CD4-positive, CD25-positive, alpha-beta regulatory T cell (primary cell): ENCODE data around the gene MYO9B. TPM values are rescaled to one million over a fixed set of nuclear protein-coding genes. Genes with fewer than 3 reads are reported as not detected.

Experiments used
- ATAC-seq, 2 donors: fragments of 150-1000 bp; cut with Tn5 transposase; one replicate each; pipeline ENCODE4 v1.10.0; 2021; ENCODE audit warnings: low read depth in 2 of 2, moderate number of reproducible peaks in 2 of 2, moderate library complexity in 1 of 2
- DNase-seq, 3 donors: peaks; one replicate each; pipeline versions ENCODE4 v3.0.0 to v3.0.0-alpha.2; 2012 to 2022; ENCODE audit warnings: mixed read lengths in 1 of 3
- H3K27ac ChIP-seq: one replicate; pipeline ENCODE4 v1.7.0; 2013; ENCODE audit warnings: mild to moderate bottlenecking, low read length; ENCODE audit not compliant: insufficient read depth, poor library complexity, severe bottlenecking
- H3K27me3 ChIP-seq: one replicate; pipeline ENCODE4 v1.7.0; 2013; ENCODE audit warnings: low read length; ENCODE audit not compliant: control insufficient read depth, insufficient read depth
- H3K36me3 ChIP-seq: one replicate; pipeline ENCODE4 v1.7.0; 2013; ENCODE audit warnings: mild to moderate bottlenecking, low read length, moderate library complexity; ENCODE audit not compliant: control insufficient read depth, insufficient read depth
- H3K4me1 ChIP-seq: 2 replicates; pipeline ENCODE4 v1.7.0; 2013; ENCODE audit warnings: mild to moderate bottlenecking, low read length; ENCODE audit not compliant: insufficient read depth, control insufficient read depth, poor library complexity, severe bottlenecking
- H3K4me3 ChIP-seq: one replicate; pipeline ENCODE4 v1.7.0; 2013; ENCODE audit warnings: low read depth, mild to moderate bottlenecking, low read length, moderate library complexity
- H3K9me3 ChIP-seq, 2 experiments: 1 replicate in 1 of 2; 2 replicates in 1 of 2; pipeline ENCODE4 v1.7.0; 2013; ENCODE audit warnings: low read length in 2 of 2, mild to moderate bottlenecking in 1 of 2, moderate library complexity in 1 of 2; ENCODE audit not compliant: control insufficient read depth in 2 of 2
- H3K27ac Mint-ChIP-seq, 3 donors: one replicate each; pipeline ENCODE4 v1.8.0; 2020 to 2022; ENCODE audit warnings: mild to moderate bottlenecking in 3 of 3, mixed read lengths in 3 of 3, moderate library complexity in 2 of 3
- H3K27me3 Mint-ChIP-seq: one replicate; pipeline ENCODE4 v1.8.0; 2022; ENCODE audit warnings: mild to moderate bottlenecking, mixed read lengths
- H3K36me3 Mint-ChIP-seq: one replicate; pipeline ENCODE4 v1.8.0; 2020; ENCODE audit warnings: mixed read lengths
- H3K4me1 Mint-ChIP-seq, 4 donors: one replicate each; pipeline ENCODE4 v1.8.0; 2020 to 2022; ENCODE audit warnings: mixed read lengths in 4 of 4, mild to moderate bottlenecking in 1 of 4
- H3K4me3 Mint-ChIP-seq, 4 donors: one replicate each; pipeline ENCODE4 v1.8.0; 2020 to 2022; ENCODE audit warnings: mild to moderate bottlenecking in 4 of 4, mixed read lengths in 4 of 4, moderate library complexity in 3 of 4
- H3K9me3 Mint-ChIP-seq, 7 donors: one replicate each; pipeline ENCODE4 v1.8.0; 2020 to 2022; ENCODE audit warnings: mixed read lengths in 7 of 7, mild to moderate bottlenecking in 3 of 7, moderate library complexity in 2 of 7
- polyA plus RNA-seq, 4 donors: library from polyadenylated mRNA; unstranded; fragments of 300-500 nt; fragmentation: Illumina TruSeq; gene quantifications; one replicate each; pipeline ENCODE4 v1.2.3, GENCODE V29; 2021
- total RNA-seq: library from RNA; stranded (reverse); gene quantifications from one replicate; pipeline ENCODE4 v1.2.3, GENCODE V29; 2022

Gene MYO9B
- total and polyA plus RNA-seq, 5 donors from 2014 or later, result 3.4 to 252 (median 6.1) TPM

DNA sequence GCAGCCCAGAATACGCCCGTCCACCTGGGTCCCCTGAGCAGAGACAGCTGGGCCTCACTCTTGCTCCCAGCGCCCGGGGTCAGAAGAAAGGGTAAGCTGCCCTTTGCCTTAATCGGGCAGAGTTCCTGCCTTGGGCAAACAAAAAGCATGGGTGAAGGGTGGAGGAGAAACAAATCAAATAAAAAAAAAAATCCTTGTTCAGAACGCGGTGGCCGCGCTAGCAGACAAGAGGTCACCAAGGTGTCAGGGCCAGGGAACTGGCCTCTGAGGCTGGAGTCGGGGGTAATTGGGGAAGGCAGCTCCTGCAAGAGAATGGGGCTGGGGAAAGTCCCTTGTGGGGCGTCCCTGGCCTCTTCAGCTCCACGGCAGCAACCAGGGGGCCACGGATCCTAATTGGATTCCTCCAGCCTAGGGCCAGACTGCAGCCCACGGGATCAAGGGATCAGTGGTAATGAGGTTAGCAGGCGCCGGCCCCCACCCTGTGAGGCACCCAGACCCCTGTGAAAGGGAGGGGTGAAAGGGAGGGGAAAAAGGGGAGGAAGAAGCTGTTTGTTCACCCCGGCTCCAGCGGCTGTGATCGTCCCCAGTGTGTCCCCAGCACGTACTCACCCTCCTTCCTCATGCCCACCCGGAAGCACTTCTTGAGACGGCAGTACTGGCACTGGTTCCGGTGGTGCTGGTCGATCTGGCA, 164.6 kb downstream of the MYO9B start:
- ATAC-seq, result no peak
- DNase-seq, result no peak
- H3K9me3 ChIP-seq, result no peaks in the 10 kb centered on the region
- peak overlapping the region in 2 of 4 donors; percentile 48 to 54 for H3K4me3 Mint-ChIP-seq
- peak overlapping the region in 1 of 3 donors; percentile 14 for H3K27ac Mint-ChIP-seq
- peaks cover 10% of the 10 kb centered on the region for H3K4me1 ChIP-seq
- H3K9me3 Mint-ChIP-seq, result no peaks in the 10 kb centered on the region
- no peaks in the 10 kb centered on the region for H3K36me3 ChIP-seq
- H3K4me1 Mint-ChIP-seq, result no peaks in the 10 kb centered on the region
- H3K36me3 Mint-ChIP-seq, result no peaks in the 10 kb centered on the region
- H3K4me3 ChIP-seq, result no peak overlapping the region
- H3K27ac ChIP-seq, result no peak overlapping the region
- H3K27me3 Mint-ChIP-seq, result peaks cover 38% of the 10 kb centered on the region
- no peaks in the 10 kb centered on the region for H3K27me3 ChIP-seq

DNA sequence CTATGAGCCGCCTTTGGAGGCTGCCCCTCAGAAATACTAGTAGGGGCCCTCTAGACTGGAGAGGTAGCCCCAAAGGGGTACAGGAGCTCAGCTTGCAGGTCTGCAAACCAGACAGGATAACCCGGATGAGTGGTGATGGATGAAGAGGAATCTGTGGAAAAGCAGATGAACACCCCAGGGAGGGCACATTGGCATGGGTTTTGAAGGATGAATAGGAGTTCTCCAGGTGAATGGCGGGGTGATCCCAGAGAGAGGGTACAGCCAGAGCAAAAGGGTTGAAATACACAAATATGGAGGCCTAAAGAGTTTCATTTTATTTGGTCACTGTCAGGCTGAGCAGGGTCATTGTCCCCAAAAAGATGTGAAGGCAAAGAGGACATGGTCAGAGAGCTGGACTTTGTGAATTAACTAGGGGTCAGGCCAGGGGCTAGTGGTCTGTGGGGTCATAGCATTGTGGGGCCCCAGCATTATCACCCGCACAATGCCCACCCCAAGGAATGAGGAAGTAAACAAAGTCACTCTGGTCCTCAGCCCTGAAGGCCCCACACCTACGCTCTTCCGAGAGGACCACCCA, 165.3 kb downstream of the MYO9B start:
- H3K9me3 Mint-ChIP-seq, result no peaks in the 10 kb centered on the region
- H3K4me3 ChIP-seq, result no peak overlapping the region
- no peaks in the 10 kb centered on the region for H3K4me1 Mint-ChIP-seq
- peak overlapping the region in 1 of 4 donors; percentile 48 for H3K4me3 Mint-ChIP-seq
- H3K27me3 Mint-ChIP-seq, result peaks cover 39% of the 10 kb centered on the region
- H3K27ac ChIP-seq, result no peak overlapping the region
- H3K9me3 ChIP-seq, result no peaks in the 10 kb centered on the region
- H3K36me3 Mint-ChIP-seq, result no peaks in the 10 kb centered on the region
- H3K27ac Mint-ChIP-seq, result no peak overlapping the region
- DNase-seq, result no peak
- H3K27me3 ChIP-seq, result no peaks in the 10 kb centered on the region
- no peak for ATAC-seq
- H3K36me3 ChIP-seq, result no peaks in the 10 kb centered on the region
- H3K4me1 ChIP-seq, result peaks cover 7% of the 10 kb centered on the region

DNA sequence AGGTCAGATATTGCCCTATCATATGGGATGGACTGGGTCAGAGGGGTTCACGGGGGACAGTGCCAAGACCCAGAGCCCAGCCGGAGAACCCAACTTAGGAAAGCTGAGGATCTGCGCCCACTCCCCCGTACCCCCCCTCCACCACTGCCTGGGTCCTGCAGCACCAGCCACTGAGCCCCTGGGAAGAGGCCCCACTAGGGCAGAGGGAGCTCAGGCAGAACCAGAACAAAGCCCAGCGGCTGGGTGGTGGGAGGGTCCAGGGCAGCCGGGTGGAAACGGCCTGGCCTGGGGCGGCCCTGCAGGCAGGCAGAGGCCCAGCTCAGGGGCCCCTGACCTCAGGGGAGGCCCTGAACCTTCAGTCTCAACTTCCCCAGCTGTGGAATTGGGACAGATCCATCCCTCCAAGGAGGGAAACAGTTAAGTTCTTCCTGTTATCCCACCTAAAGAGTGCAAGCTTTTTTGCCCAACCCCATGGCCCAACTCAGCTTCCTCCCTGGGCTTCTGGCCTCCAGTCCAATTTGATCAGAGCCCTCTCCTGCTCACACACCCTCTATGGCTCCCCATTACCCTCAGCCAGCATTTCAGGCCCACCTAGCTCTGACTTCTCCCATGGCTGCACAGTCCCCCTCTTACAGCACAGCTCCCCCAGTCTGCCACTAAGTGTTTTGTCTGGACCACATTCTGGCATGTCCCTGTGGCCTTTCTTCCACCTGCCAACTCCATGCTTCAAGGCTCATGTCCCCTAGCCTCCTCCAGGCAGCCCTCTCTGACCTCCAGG, 167.0 kb downstream of the MYO9B start:
- Histone ChIP-seq H3K27ac (no peak overlapping the region), H3K9me3 (no peaks in the 10 kb centered on the region), H3K36me3 (no peaks in the 10 kb centered on the region), H3K27me3 (no peaks in the 10 kb centered on the region), H3K4me1 (peaks cover 19% of the 10 kb centered on the region), H3K4me3 (no peak overlapping the region)
- ATAC-seq (no peak), DNase-seq (no peak)
- H3K27me3 Mint-ChIP-seq, result peaks cover 49% of the 10 kb centered on the region
- H3K27ac Mint-ChIP-seq, result no peak overlapping the region
- H3K4me3 Mint-ChIP-seq, result no peak overlapping the region
- H3K4me1 Mint-ChIP-seq, result peaks cover 0 to 12% (median 1%) of the 10 kb centered on the region in 4 donors
- H3K9me3 Mint-ChIP-seq, result no peaks in the 10 kb centered on the region
- H3K36me3 Mint-ChIP-seq, result no peaks in the 10 kb centered on the region

DNA sequence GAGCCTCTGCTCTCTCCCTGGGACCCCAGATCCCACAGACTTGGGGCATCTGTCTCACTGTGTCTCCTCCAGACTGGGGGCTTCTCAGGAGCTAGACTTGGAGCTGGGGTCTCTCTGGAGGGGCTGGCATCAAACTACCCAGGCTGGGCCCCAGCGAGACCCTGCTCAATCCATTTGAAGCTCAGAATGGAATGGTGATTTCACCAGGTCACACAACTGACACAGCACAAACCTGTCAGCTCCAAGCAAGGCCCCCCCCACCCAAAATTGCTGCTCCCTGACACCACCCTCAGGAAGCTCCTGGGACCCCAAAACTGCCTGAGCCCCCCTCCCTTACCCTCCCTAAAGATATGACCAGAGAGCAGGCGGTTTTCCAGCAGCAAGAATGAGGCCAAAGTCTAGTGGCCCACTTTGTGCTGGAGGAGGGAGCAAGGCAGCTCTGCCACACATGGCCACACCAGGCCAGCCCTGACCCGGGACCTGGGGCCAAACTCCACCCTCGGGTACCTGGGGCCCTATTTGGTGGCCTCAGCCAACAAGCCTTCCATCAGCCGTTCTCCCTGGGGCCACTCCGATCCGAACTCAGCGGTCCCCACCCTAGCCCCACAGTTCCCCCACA, 167.7 kb downstream of the MYO9B start:
- no peak for ATAC-seq
- no peak for DNase-seq
- H3K27me3 Mint-ChIP-seq, result peaks cover 43% of the 10 kb centered on the region

DNA sequence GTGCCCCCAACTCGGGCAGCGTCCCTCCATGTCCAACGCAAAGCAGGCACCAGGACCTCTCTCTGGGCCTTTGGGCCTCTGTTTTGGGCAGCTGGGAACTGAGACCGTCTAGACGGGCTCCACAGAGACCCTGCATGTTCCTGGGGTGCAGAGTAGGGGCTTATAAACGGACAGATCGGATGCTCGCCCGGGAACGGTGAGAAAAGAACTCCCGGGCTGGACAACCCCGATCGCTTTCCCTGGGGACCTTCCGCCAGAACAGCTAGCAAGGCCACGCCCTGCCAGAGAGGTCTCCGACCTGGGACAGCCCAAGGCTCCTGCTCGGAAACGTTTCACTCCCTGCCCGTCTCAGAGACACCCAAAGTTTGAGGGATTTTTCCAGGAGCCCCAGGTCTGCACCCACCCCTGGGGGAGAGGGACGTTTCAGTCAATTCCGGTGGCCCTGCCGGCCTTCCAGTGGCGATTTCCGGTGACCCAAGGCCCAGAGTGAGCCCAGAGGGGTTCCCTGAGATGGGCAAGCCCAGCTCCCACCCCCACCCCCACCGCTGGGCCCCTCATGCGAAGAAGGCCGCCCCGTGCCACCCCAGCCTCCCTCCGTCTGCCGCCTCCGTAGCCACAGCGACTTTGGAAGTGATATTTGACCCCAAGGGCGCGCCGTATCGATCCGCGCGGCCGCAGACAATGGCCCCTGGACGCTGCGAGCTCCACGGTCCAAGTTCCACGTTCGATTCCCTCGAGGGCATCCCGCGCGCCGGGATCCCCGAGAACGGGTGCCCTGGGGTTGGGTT, 168.4 kb downstream of the MYO9B start:
- no peaks in the 10 kb centered on the region for H3K9me3 ChIP-seq
- Mint-ChIP-seq H3K27me3 (peaks cover 41% of the 10 kb centered on the region), H3K36me3 (no peaks in the 10 kb centered on the region), H3K4me1 (peaks cover 0 to 12% (median 1%) of the 10 kb centered on the region in 4 donors), H3K27ac (no peak overlapping the region), H3K9me3 (no peaks in the 10 kb centered on the region), H3K4me3 (peak overlapping the region; percentile 52 to 67 (median 64))
- no peak overlapping the region for H3K27ac ChIP-seq
- DNase-seq, result no peak
- ATAC-seq, result no peak
- H3K4me3 ChIP-seq, result no peak overlapping the region
- no peaks in the 10 kb centered on the region for H3K27me3 ChIP-seq
- no peaks in the 10 kb centered on the region for H3K36me3 ChIP-seq
- H3K4me1 ChIP-seq, result peaks cover 19% of the 10 kb centered on the region

More for the DNA sequence above, 167.7 kb downstream of the MYO9B start:
- Histone ChIP-seq H3K4me1 (peaks cover 19% of the 10 kb centered on the region), H3K27me3 (no peaks in the 10 kb centered on the region), H3K9me3 (no peaks in the 10 kb centered on the region), H3K4me3 (no peak overlapping the region), H3K36me3 (no peaks in the 10 kb centered on the region), H3K27ac (no peak overlapping the region)
- no peak overlapping the region for H3K27ac Mint-ChIP-seq
- H3K4me1 Mint-ChIP-seq, result peaks cover 0 to 12% (median 1%) of the 10 kb centered on the region in 4 donors
- no peaks in the 10 kb centered on the region for H3K9me3 Mint-ChIP-seq
- H3K4me3 Mint-ChIP-seq, result peak overlapping the region; percentile 32 to 52 (median 44)
- H3K36me3 Mint-ChIP-seq, result no peaks in the 10 kb centered on the region

DNA sequence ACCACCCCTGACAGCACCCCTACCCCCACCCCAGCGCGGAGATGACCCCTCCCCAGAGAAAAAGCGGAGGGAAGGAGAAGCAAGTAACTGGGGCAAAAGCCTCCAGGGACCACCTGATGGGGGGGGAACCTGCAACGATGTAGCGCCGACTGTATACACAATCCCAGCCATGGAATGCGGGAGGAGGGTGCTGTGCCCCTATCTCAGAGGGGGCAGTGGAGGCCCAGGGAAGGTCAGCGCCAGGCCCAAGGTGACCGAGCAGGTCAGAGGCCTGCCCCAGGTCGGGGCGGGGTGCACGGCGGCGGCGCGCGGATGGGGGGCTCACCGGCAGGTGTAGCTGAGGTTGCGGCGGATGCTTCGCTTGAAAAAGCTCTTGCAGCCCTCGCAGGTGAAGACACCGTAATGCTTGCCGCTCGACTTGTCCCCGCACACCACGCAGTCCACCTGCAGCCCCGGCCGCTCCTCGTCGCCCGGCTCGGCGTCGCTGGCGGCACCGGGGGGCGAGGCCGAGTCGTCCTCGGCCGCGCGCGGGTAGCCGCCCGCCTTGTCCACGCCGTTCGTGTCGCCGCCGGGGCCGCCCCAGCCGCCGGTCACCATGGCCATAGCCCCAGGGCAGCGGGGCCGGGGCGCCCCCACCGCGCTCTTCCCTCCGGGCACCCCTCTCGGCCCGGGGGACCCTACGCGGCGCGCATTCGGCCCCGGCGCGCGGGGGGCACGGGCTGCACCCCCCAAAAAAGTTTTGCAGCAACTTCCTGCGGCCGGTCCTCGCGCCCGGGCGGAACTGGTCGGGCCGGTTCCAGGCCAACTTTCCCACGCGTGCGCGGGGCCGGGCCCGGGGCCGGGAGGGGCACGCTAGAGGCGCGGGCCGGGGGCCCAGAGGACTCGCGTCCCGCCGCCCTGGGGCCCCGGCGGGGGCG, 169.3 kb downstream of the MYO9B start:
- Mint-ChIP-seq H3K27me3 (peaks cover 41% of the 10 kb centered on the region), H3K9me3 (no peaks in the 10 kb centered on the region), H3K36me3 (no peaks in the 10 kb centered on the region), H3K4me3 (peak overlapping the region; percentile 5 to 67 (median 64)), H3K4me1 (peaks cover 0 to 12% (median 1%) of the 10 kb centered on the region in 4 donors), H3K27ac (no peak overlapping the region)
- DNase-seq (no peak), ATAC-seq (no peak)
- Histone ChIP-seq H3K4me1 (peaks cover 19% of the 10 kb centered on the region), H3K27ac (no peak overlapping the region), H3K36me3 (no peaks in the 10 kb centered on the region), H3K27me3 (no peaks in the 10 kb centered on the region), H3K4me3 (no peak overlapping the region), H3K9me3 (no peaks in the 10 kb centered on the region)
